A673 (cell line): ENCODE data around the gene C11orf16.

Experiments
- EZH2 ChIP-seq: fragments of 200-600 bp; sonication (generic); IDR thresholded peaks from 2 replicates; pipeline ENCODE4 v1.6.1; 2017; ENCODE audit warnings: borderline replicate concordance, low read depth, mild to moderate bottlenecking, mixed read lengths, antibody characterized with exemption, low read length; ENCODE audit not compliant: poor library complexity, severe bottlenecking
- TF ChIP-seq, protein P1 (sequence below): fragments of 300-800, 200-600 bp; sonication (generic); conservative IDR thresholded peaks from 2 replicates; pipeline ENCODE4 v1.5.1; 2017; ENCODE audit warnings: low read depth, mild to moderate bottlenecking, antibody characterized with exemption, low read length, moderate library complexity, mixed read lengths

DNA sequence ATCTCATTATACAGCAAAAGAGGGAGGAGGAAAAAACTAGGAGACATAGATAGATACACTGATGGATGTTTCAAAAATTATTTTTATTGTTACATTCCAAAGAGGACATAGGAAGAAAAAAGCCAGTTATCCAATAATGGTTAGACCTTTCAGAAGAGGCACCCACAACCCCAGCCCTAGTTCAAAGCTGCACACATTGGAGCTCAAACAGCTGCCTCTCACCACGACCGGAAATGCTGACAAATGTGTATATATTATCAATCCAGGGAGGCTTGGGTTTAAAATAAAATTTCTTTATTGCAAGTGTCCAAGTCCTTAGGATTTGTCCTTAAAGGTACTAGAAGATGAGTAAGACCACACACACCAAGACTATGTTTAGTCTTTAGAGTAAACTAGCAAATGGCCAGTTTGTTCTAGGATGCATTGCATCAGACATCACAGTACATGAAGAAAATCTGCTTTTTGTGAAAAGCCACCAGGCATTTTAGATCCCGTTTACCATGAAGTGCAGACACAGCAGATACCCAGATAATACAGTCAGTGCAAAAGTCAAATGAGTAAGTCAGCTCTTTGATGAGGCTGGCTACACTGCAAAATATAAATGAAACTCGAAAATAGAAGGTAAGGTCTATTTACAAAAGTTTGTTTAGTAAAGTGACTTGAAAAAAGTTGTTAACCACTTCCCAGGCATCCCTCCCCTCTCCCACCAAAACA, 14.6 kb upstream of the C11orf16 start:
- TF ChIP-seq, protein P1, sequence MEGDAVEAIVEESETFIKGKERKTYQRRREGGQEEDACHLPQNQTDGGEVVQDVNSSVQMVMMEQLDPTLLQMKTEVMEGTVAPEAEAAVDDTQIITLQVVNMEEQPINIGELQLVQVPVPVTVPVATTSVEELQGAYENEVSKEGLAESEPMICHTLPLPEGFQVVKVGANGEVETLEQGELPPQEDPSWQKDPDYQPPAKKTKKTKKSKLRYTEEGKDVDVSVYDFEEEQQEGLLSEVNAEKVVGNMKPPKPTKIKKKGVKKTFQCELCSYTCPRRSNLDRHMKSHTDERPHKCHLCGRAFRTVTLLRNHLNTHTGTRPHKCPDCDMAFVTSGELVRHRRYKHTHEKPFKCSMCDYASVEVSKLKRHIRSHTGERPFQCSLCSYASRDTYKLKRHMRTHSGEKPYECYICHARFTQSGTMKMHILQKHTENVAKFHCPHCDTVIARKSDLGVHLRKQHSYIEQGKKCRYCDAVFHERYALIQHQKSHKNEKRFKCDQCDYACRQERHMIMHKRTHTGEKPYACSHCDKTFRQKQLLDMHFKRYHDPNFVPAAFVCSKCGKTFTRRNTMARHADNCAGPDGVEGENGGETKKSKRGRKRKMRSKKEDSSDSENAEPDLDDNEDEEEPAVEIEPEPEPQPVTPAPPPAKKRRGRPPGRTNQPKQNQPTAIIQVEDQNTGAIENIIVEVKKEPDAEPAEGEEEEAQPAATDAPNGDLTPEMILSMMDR, result no peak
- TF ChIP-seq EZH2, result no peak
